KMS-11 (cell line): ENCODE measurements around the gene FAM107A.
"Not testable (repeated sequence)": the region's sequence is repeated elsewhere in the genome, so short reads cannot be mapped to it uniquely, and the experiment has no call there.

Source experiments
- H2AFZ ChIP-seq: fragments of 200-600 bp; sonication (generic); 2 replicates; pipeline ENCODE4 v1.6.1; 2016; ENCODE audit warnings: antibody characterized with exemption, mixed run types, low read depth
- H3K27ac ChIP-seq: fragments of 200-600 bp; sonication (generic); 2 replicates; pipeline ENCODE4 v1.6.1; 2016; ENCODE audit warnings: mild to moderate bottlenecking, mixed run types
- H3K27me3 ChIP-seq: fragments of 200-600 bp; sonication (generic); 2 replicates; pipeline ENCODE4 v1.6.1; 2017; ENCODE audit warnings: mild to moderate bottlenecking, low read depth, mixed run types, moderate library complexity; ENCODE audit not compliant: insufficient read depth
- H3K36me3 ChIP-seq: fragments of 200-600 bp; sonication (generic); 2 replicates; pipeline ENCODE4 v1.6.1; 2017; ENCODE audit warnings: mild to moderate bottlenecking, mixed run types; ENCODE audit not compliant: insufficient read depth
- H3K4me1 ChIP-seq: fragments of 200-600 bp; sonication (generic); 2 replicates; pipeline ENCODE4 v1.6.1; 2016; ENCODE audit warnings: mild to moderate bottlenecking, low read depth, mixed run types; ENCODE audit not compliant: poor library complexity, severe bottlenecking
- H3K4me2 ChIP-seq: fragments of 200-600 bp; sonication (generic); 2 replicates; pipeline ENCODE4 v1.7.0; 2016; ENCODE audit warnings: mild to moderate bottlenecking, mixed run types
- H3K4me3 ChIP-seq: fragments of 200-600 bp; sonication (generic); IDR thresholded peaks from 2 replicates; pipeline ENCODE4 v1.6.1; 2017; ENCODE audit warnings: low read depth, low read length, mixed read lengths; ENCODE audit not compliant: insufficient read depth
- H3K79me2 ChIP-seq: fragments of 200-600 bp; sonication (generic); 2 replicates; pipeline ENCODE4 v1.6.1; 2016; ENCODE audit warnings: low read depth, mixed run types; ENCODE audit not compliant: insufficient read depth
- H3K9ac ChIP-seq: fragments of 200-600 bp; sonication (generic); 2 replicates; pipeline ENCODE4 v1.6.1; 2016; ENCODE audit warnings: mild to moderate bottlenecking, mixed run types
- H4K20me1 ChIP-seq: fragments of 200-600 bp; sonication (generic); 2 replicates; pipeline ENCODE4 v1.6.1; 2016; ENCODE audit warnings: mild to moderate bottlenecking, mixed run types; ENCODE audit not compliant: insufficient read depth
- TF ChIP-seq, protein P1 (sequence below): fragments of 200-600 bp; sonication (generic); conservative IDR thresholded peaks from 2 replicates; pipeline ENCODE4 v1.6.1; 2017; ENCODE audit warnings: low read depth, mild to moderate bottlenecking, antibody characterized with exemption, low read length, moderate library complexity, mixed read lengths

FAM107A gene

GRCh38 chr3:58531555-58531954 lies 45.6 kb downstream of the FAM107A start:
- Histone ChIP-seq H4K20me1 (no peaks in the 10 kb centered on the region), H3K27me3 (no peaks in the 10 kb centered on the region), H3K9ac (no peak overlapping the region), H3K4me2 (no peak overlapping the region), H3K27ac (no peak overlapping the region), H3K4me1 (peaks cover 4% of the 10 kb centered on the region), H2AFZ (no peak overlapping the region), H3K79me2 (no peaks in the 10 kb centered on the region), H3K4me3 (no peak overlapping the region), H3K36me3 (no peaks in the 10 kb centered on the region)
- TF ChIP-seq, protein P1, sequence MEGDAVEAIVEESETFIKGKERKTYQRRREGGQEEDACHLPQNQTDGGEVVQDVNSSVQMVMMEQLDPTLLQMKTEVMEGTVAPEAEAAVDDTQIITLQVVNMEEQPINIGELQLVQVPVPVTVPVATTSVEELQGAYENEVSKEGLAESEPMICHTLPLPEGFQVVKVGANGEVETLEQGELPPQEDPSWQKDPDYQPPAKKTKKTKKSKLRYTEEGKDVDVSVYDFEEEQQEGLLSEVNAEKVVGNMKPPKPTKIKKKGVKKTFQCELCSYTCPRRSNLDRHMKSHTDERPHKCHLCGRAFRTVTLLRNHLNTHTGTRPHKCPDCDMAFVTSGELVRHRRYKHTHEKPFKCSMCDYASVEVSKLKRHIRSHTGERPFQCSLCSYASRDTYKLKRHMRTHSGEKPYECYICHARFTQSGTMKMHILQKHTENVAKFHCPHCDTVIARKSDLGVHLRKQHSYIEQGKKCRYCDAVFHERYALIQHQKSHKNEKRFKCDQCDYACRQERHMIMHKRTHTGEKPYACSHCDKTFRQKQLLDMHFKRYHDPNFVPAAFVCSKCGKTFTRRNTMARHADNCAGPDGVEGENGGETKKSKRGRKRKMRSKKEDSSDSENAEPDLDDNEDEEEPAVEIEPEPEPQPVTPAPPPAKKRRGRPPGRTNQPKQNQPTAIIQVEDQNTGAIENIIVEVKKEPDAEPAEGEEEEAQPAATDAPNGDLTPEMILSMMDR = no peak

DNA sequence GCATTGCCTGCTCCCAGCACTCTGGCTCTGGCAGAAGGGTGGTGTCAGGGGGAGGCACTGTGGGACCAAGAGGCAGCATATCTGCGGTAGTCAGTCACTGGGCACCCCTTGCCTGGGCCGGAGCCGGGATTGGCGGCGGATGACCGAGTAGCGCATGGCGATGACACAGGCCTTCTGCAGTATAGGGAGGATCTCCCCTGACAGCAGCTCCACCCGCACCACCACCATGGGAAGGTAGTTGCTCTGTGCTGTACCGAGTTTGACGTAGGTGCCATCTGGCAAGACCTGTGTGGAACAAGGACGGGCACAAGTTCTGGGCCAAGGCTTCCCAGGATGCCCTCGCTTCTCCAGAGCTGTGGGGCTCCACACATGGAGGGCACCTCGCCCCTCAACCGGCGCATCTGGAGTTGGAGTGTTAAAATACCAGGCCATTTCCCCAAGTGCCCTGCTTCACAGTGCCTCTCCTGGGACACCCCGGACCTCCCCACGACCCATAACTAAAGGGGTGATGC lies 46.8 kb downstream of the FAM107A start:
- no peaks in the 10 kb centered on the region for H3K79me2 ChIP-seq
- no peak overlapping the region for H3K27ac ChIP-seq
- H3K9ac ChIP-seq = no peak overlapping the region
- peaks cover 4% of the 10 kb centered on the region for H3K4me1 ChIP-seq
- no peak overlapping the region for H3K4me3 ChIP-seq
- no peaks in the 10 kb centered on the region for H4K20me1 ChIP-seq
- H3K36me3 ChIP-seq = no peaks in the 10 kb centered on the region
- no peaks in the 10 kb centered on the region for H3K27me3 ChIP-seq
- H3K4me2 ChIP-seq = no peak overlapping the region
- H2AFZ ChIP-seq = no peak overlapping the region
- TF ChIP-seq, protein P1 = no peak

- H3K36me3 ChIP-seq = no peaks in the 10 kb centered on the region
Observed at GRCh38 chr3:58529516-58530353, 47.5 kb downstream of the FAM107A start.

GRCh38 chr3:58528629-58529028 lies 48.6 kb downstream of the FAM107A start:
- no peak overlapping the region for H3K27ac ChIP-seq
- no peak overlapping the region for H2AFZ ChIP-seq
- TF ChIP-seq, protein P1 = no peak
- no peak overlapping the region for H3K4me3 ChIP-seq
- no peak overlapping the region for H3K9ac ChIP-seq
- peaks cover 4% of the 10 kb centered on the region for H3K4me1 ChIP-seq
- H4K20me1 ChIP-seq = no peaks in the 10 kb centered on the region
- no peaks in the 10 kb centered on the region for H3K79me2 ChIP-seq
- H3K27me3 ChIP-seq = no peaks in the 10 kb centered on the region
- no peak overlapping the region for H3K4me2 ChIP-seq
- no peaks in the 10 kb centered on the region for H3K36me3 ChIP-seq

More at GRCh38 chr3:58529516-58530353, 47.5 kb downstream of the FAM107A start:
- H3K4me2 ChIP-seq = no peak overlapping the region
- no peaks in the 10 kb centered on the region for H4K20me1 ChIP-seq
- H3K4me1 ChIP-seq = peaks cover 4% of the 10 kb centered on the region
- H3K79me2 ChIP-seq = no peaks in the 10 kb centered on the region
- H3K27me3 ChIP-seq = no peaks in the 10 kb centered on the region
- no peak overlapping the region for H2AFZ ChIP-seq
- no peak overlapping the region for H3K27ac ChIP-seq
- H3K9ac ChIP-seq = no peak overlapping the region
- TF ChIP-seq, protein P1 = no peak
- H3K4me3 ChIP-seq = no peak overlapping the region

GRCh38 chr3:58527440-58527839 lies 49.8 kb downstream of the FAM107A start:
- H3K9ac ChIP-seq, H3K27me3 ChIP-seq, H3K4me3 ChIP-seq, H3K36me3 ChIP-seq, H4K20me1 ChIP-seq, H2AFZ ChIP-seq, H3K79me2 ChIP-seq, H3K27ac ChIP-seq, H3K4me1 ChIP-seq, H3K4me2 ChIP-seq: not testable (repeated sequence)
